Adrenal gland (tissue), 12 donors: ENCODE results near the gene PDGFRB. TPM values are rescaled to one million over a fixed set of nuclear protein-coding genes. Genes with fewer than 3 reads are reported as not detected.
A peak's percentile ranks its signal among the peaks of the same experiment; 100 is the strongest.

ENCODE experiments used
- DNase-seq, 7 donors: peaks; one replicate each; pipeline ENCODE4 v3.0.0-alpha.2; 2019 to 2020
- H3K27ac ChIP-seq, 5 donors: fragments of 200-600 bp; sonication (generic) in 4 of 5; 1 replicate in 3 of 5; 2 replicates in 2 of 5; pipeline versions ENCODE4 v1.5.1 to v1.8.0; 2016 to 2020; ENCODE audit warnings: mild to moderate bottlenecking in 1 of 5
- H3K27me3 ChIP-seq: fragments of 200-600 bp; 2 replicates; pipeline ENCODE4 v1.8.0; 2021
- H3K36me3 ChIP-seq, 2 donors: fragments of 200-600 bp; replicated peaks in 1 of 2; 1 replicate in 1 of 2; 2 replicates in 1 of 2; pipeline versions ENCODE4 v1.5.1 to v1.8.0; 2018 to 2022
- H3K4me1 ChIP-seq, 2 donors: fragments of 200-600 bp; replicated peaks in 1 of 2; 1 replicate in 1 of 2; 2 replicates in 1 of 2; pipeline versions ENCODE4 v1.5.1 to v1.8.0; 2018 to 2021
- H3K4me3 ChIP-seq, 4 donors: fragments of 200-600 bp; sonication (generic) in 3 of 4; one replicate each; pipeline ENCODE4 v1.5.1; 2016 to 2018
- H3K9me3 ChIP-seq, 3 donors: fragments of 200-600 bp; sonication (generic) in 1 of 3; replicated peaks in 1 of 3; 1 replicate in 2 of 3; 2 replicates in 1 of 3; pipeline versions ENCODE4 v1.5.1 to v1.8.0; 2016 to 2021
- CTCF ChIP-seq, 6 experiments: fragments of 450-650 bp in 4 of 6; fragments of 200-600 bp in 2 of 6; sonication (generic) in 1 of 6; IDR thresholded peaks; 1 replicate in 5 of 6; 2 replicates in 1 of 6; pipeline versions ENCODE4 v1.5.1 to v1.8.0; 2016 to 2021; ENCODE audit warnings: antibody characterized with exemption in 6 of 6, mild to moderate bottlenecking in 2 of 6, moderate library complexity in 1 of 6
- POLR2A ChIP-seq, 2 donors: fragments of 450-650 bp; IDR thresholded peaks; one replicate each; pipeline ENCODE4 v1.6.1; 2017; ENCODE audit warnings: antibody characterized with exemption in 2 of 2, mild to moderate bottlenecking in 2 of 2, moderate library complexity in 1 of 2
- whole genome bisulfite sequencing, 4 donors: extraction: QIAGEN DNeasy Blood & Tissue Kit in 2 of 4; methylation state at CpG; one replicate each; pipeline versions ENCODE4 v1.1.5 to v1.1.7; 2013 to 2017; 5-methylcytosine and 5-hydroxymethylcytosine counted together
- intact Hi-C, 2 donors: fragments of 100-400 bp; cut with DNase I; formaldehyde crosslinking; loops; one replicate each; pipeline versions ENCODE4 v1.14.1 to v1.15.0; 2022 to 2023
- polyA plus RNA-seq, 3 donors: library from polyadenylated mRNA; stranded (reverse); fragments of 200-250 nt in 2 of 3; fragments of 350-450 nt in 1 of 3; fragmentation: Illumina TruSeq in 1 of 3; extraction: RNeasy Lipid Tissue Mini Kit (QIAGEN cat#74804) in 1 of 3; gene quantifications; one replicate each; pipeline ENCODE4 v1.2.3, GENCODE V29; 2013 to 2014
- total RNA-seq, 9 donors: library from RNA; depleted of rRNA in 4 of 9; stranded (reverse); fragments of >200 nt in 4 of 9; fragments of 120-200 nt in 1 of 9; fragmentation: NEBNext Ultra II Directional in 1 of 9; extraction: Animal tissue kit (Norgen Biotek cat#: 25700) in 1 of 9; gene quantifications; one replicate each; pipeline versions ENCODE4 v1.1.0 to v1.2.4, GENCODE V29; 2013 to 2023
- donor health status: healthy with polysubstance abuse.
- donor health status: Bipolar disorder and iron deficiency.
- donor health status: DM: yes; HTN: yes; CAD: no.
- donor health status: DM: no; HTN: no; CAD: no.
- donor health status: DM: no; HTN: no; CAD: no.
- donor health status: DM: yes; HTN: yes; CAD: no.

Gene PDGFRB
- total and polyA plus RNA-seq, 12 donors, result 21.3 to 188 (median 73.1) TPM

DNA sequence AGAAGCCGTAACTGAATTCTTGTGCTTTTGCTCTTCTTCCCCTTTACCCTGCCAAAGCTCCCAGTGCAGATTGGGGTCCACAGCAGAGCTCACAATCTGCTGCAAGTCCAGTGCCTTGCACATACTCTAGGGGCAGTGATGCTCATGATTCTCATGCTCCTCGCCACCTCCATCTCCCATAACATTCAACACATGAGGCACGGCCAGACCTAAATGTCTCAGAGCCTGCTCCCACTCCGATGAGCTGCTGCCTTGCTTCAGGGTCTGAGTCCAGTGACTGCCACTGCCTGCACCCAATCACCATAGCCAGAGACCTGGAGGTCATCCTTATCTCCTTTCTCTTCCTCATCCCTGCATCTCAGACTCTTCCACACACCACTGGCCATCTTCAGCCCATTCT, 79.8 kb downstream of the PDGFRB start:
- 79 to 86% (median 83%) methylated on average over 4 of the region's 4 CpGs for WGBS, 4 donors
- Histone ChIP-seq H3K27me3 (no peaks in the 10 kb centered on the region), H3K4me1 (no peaks in the 10 kb centered on the region)

GRCh38 chr5:150075233-150075632, 80.4 kb downstream of the PDGFRB start:
- H3K36me3 ChIP-seq, result peaks cover 0 to 3% of the 10 kb centered on the region in 2 donors
- H3K9me3 ChIP-seq, result no peaks in the 10 kb centered on the region
- 86 to 95% (median 91%) methylated on average over 4 of the region's 4 CpGs for WGBS, 4 donors
- TF ChIP-seq POLR2A (IDR thresholded peaks at IDR 0.05) (no peak), CTCF (IDR thresholded peaks at IDR 0.05) (no peak)
- no peaks in the 10 kb centered on the region for H3K4me1 ChIP-seq
- peak in 2 of 7 donors; percentile 4 to 41 for DNase-seq
- H3K4me3 ChIP-seq, result no peak overlapping the region
- no peak overlapping the region for H3K27ac ChIP-seq
- no peaks in the 10 kb centered on the region for H3K27me3 ChIP-seq
- intact Hi-C loops, result no loop called here

More for the DNA sequence above, 79.8 kb downstream of the PDGFRB start:
- intact Hi-C loops, result no loop called here
- no peak for TF ChIP-seq POLR2A (IDR thresholded peaks at IDR 0.05)
- TF ChIP-seq CTCF (IDR thresholded peaks at IDR 0.05), result no peak
- peak in 1 of 7 donors; percentile 9 for DNase-seq
- H3K27ac ChIP-seq, result no peak overlapping the region
- no peak overlapping the region for H3K4me3 ChIP-seq
- H3K36me3 ChIP-seq, result peaks cover 0 to 3% of the 10 kb centered on the region in 2 donors
- no peaks in the 10 kb centered on the region for H3K9me3 ChIP-seq

DNA sequence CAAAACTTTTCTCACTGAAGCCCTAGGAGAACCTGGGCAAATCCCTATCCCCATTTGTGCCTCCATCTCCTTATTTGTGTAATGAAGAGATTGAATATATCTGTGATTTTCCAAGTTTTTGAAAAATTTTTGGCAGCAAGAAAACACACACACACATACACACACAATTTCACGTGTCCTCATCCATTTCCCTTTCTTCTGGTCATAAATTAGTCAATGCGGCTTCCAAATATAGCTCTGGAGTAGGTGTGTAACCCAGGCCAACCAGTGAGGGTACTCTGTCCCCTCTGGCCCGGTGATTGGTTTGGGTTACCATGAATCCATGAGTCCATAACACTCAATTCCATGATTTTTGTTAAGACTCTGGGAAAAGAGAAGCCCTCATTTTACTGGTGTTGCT, 82.0 kb downstream of the PDGFRB start:
- TF ChIP-seq CTCF (IDR thresholded peaks at IDR 0.05) (no peak), POLR2A (IDR thresholded peaks at IDR 0.05) (no peak)
- no peaks in the 10 kb centered on the region for H3K27me3 ChIP-seq
- H3K36me3 ChIP-seq, result peaks cover 0 to 3% of the 10 kb centered on the region in 2 donors
- H3K27ac ChIP-seq, result no peak overlapping the region
- DNase-seq, result peak in 2 of 7 donors; percentile 3 to 11
- 71 to 83% (median 78%) methylated on average over 3 of the region's 3 CpGs for WGBS, 4 donors
- H3K4me1 ChIP-seq, result no peaks in the 10 kb centered on the region
- no peaks in the 10 kb centered on the region for H3K9me3 ChIP-seq
- H3K4me3 ChIP-seq, result no peak overlapping the region
- intact Hi-C loops, result no loop called here

DNA sequence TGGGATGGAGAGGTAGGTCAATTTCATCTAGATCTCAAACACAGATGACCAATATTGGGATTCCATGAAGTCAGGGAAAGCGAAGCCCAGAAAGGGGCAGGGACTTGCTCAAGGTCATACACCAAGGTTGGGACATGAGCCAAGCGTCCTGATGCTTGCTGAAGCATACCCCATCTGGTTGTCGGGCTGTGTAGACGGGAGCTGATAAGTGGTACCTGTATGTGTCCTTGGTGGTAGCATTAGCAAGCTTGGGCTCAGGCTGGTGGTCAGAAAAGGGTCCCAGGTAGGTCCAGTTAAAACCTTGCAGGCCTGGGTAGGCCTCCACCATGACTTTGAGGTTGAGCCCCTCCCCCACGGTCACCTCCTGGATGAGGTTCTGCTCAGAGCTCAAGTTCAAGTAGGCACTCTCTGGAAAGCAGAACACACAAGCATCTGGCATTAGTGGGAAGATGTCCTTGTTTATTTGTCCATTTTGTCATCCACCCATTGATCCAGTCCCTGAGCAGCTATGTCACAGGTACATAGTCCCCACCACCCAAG, 82.5 kb downstream of the PDGFRB start:
- intact Hi-C loops, result no loop called here
- 68 to 82% (median 81%) methylated on average over 3 to 5 of the region's 5 CpGs for WGBS, 4 donors
- no peaks in the 10 kb centered on the region for H3K9me3 ChIP-seq
- no peak overlapping the region for H3K27ac ChIP-seq
- H3K4me3 ChIP-seq, result no peak overlapping the region
- peaks cover 0 to 3% of the 10 kb centered on the region in 2 donors for H3K36me3 ChIP-seq
- H3K4me1 ChIP-seq, result no peaks in the 10 kb centered on the region
- no peaks in the 10 kb centered on the region for H3K27me3 ChIP-seq
- TF ChIP-seq POLR2A (IDR thresholded peaks at IDR 0.05) (no peak), CTCF (IDR thresholded peaks at IDR 0.05) (no peak)
- peak in 3 of 7 donors; percentile 14 to 48 (median 22) for DNase-seq
